ENCODE data around the gene ME3.

Gene ME3

DNA sequence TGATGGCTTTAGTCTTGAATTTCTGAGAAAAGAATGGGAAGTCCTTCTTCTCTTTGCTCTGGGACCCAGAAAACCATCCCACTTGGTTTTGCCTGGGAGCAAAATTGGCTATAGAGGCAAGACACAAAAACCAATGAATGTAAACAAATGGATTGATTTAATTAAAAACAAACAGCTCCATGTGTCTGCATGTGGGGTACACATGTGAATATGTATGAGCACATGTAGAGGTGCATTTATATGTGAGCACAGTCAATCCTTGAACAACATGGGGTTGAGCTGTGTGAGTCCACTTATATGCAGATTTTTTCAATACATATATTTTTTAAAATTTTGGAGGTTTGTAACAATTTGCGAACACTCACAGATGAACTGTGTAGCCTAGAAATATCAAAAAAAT is 210.5 kb downstream of the ME3 start:
- DNase-seq (ENCODE audit: low read depth in 2 of 2), result no peak

DNA sequence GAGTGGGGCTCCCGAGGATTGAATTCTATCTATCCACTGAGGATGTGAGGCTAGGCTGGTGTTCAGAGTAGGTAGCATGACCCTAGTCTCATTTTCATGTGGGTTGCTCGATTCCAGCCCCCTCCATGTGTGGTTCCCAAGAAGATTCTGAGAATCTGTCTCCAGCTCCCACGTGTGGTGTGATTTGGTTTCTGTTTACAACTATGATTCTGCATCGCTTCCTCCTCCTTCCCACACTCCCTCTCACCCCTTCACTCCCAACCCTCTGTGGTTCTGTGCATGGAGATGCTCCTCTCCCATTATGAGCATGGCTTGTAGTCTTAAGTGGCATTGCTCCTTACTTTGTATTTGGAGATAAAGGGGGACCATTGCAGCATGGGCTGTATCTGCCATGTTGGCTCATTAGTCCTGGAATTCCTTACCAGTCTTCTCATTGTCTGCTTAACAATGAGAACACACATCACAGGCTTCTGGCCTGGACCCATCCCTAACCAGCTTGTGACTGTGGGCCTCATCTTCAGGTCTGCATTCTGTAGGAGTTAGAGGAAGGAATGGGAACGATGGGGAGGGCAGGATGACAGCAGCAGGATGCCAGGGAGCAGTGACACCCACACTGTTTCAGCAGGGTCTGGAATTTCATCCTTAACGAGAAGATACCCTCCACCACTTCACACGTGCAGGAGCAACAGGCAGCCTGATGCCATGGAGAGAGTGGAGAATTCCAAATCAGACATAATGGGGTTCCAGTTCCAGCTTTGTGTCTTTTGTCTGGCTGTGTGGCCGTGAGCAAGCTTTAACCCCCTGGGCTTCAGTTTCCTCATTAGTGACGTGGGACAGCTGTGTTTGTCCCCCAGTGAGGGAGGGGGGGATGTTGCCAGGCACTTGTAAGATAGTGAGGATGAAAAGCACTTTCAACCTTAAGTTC is 211.7 kb downstream of the ME3 start:
- no peak for DNase-seq (ENCODE audit: low read depth in 2 of 2)

DNA sequence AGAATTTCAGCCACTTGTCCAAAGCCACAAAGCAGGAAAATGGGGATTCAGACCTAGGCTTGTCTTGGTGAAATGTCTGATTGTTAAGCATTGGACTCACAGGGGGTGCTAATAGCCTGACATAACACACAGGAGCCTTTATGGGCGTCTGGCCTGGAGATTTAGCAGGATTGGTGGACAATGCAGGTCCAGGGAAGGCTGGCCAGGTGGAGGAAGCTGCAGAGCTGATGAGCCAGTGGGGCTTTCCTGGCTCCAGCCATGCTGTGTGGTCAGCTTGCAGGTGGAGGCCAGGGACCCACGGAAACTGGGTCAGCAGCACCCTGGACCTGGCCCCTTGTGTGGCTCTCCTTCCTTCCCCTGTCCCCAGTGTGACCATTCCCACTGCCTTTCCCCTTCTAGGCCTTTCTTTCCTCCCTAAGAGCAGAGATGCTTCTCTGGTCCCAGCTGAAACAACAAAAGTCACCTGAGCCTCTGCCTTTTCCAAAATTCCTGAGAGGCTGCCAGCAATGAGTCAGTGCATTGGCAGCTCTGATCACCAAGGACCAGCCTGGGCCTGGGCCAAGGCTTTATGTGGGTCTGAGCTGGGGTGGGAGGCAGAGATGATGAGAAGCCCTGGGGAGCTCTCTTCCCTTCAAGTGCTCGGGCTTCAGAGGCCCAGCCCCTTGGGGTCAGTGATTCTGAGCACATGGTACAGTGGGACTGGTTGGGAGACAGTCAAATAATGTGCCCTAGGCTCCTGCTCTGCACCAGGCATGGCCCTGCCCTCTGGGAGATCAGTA is 212.5 kb downstream of the ME3 start:
- DNase-seq (ENCODE audit: low read depth in 2 of 2), result no peak

DNA sequence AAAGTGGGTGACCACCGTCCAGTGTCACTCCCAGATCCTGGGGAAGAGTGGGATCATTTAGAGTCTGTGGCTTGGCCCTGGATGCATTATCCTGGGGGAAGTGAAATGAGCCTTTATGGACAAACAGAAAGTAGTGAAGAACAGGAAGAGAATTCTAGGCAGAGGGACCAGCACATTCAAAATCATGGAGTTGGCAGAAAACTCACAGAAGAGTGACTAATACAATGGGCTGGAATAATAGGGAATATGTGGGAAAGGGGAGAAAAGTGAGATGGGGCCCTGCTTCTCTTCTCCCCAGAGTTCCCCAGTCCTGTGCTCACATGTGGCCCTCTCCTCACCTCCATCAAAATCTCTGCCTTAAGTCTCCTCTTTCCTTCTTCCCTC is 213.4 kb downstream of the ME3 start:
- DNase-seq (ENCODE audit: low read depth in 2 of 2), result no peak

DNA sequence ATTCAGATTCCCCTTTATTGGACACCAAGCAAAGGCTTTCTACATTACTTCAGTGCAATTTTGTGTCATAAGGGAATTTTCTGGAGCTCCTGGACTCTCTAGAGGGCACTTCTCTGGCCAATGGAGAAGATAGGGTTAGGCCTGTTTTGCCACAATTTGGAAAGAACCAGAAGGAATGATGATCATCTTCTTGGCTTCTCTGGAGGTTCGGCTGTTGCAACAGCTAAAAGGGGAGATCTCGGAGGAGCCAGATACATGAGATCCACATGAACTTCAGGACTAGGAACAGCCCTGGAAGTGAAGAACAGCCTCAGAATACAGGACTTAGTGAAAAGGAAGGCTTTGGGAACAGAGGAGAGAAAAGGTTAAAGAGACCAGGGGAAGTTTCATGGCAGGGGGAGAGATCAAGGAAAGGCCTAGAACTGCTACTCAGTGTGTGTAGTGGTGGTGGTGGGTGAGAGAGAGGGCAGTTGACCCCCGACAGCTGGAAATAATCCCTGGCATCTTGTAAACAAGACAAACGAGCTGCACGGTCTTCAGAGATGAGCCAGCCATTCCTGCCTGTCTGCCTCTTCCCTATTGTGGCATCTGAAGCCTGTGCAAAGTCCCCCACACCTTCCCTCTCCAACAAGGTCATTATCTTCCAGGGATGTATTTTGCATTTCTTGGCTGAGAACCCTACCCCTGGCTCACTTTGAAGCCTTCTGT is 214.0 kb downstream of the ME3 start:
- DNase-seq (ENCODE audit: low read depth in 2 of 2), result no peak

DNA sequence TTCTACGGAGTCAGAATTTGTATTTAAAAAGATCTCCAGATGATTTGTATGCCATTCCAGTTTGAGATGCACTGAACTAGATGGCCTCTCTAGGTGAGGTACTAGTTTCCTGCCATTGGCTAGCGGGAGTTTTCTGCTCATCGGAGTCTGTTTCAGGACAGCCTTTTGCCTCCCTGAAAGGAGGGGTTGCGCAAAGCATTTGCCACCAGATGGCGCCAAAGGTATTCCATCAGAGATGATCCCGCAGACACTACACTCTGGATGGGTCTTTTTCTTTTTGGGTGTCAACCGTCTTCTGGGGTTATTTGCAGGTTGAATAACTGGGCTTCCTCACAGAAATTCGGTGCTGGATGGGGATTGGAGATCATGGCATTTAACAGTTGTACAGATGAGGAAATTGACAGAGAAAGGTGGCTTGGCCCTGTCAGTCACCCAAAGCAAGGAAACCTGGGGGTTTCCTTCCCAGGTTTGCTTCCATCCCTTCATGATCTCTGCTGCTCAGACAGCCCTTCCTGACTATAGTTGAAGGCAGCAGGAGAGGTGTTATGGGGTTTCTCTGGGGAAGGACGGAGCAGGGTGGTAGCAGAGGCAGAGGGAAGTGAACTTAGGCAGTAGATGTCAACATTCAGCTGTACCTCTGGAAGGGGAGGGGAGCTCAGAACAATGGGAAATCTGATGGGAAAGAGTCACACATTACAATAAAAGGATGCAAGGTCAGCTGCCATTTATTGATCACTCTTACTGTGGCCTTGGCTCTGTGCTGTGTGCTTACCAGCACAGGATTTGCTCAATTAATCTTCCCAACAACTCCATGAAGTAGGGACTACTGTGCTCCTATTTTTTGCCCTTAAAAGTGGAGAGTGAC is 216.1 kb downstream of the ME3 start:
- DNase-seq (ENCODE audit: low read depth in 2 of 2), result peak; percentile 10 to 68

DNA sequence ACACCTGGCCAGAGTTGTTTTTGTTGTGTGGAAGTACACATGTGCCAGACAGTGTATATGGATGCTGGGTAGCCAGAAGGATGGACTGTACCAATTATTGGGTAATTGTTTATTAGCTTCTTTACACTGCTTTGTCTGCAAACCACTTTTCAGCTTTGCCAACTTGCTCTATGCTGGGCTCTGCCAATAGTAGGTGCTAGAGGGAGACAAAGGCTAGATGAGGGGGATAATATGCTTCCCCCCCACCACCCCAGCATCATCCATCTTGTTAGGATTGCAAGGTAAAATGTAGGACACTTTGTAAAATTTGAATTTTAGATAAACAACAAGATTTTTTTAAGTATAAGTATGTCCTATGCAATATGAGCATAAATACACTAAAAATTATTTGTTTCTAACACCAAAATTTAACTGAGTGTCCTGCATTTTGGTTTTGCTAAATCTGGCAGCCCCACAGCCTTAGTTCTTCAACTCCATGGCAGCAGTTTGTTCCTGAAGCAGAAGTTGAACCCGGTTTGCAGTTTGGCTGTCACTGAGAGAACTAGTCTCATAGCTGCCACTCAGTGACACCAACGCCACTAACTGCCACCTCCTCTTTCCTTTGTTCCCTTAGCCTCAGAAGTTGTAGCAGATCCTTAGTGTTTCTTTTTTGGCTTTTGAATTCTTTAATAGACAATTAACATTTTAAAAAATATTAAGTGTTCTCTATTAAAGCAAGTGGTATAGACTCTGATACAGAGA is 219.0 kb downstream of the ME3 start:
- no peak for DNase-seq (ENCODE audit: low read depth in 2 of 2)

DNA sequence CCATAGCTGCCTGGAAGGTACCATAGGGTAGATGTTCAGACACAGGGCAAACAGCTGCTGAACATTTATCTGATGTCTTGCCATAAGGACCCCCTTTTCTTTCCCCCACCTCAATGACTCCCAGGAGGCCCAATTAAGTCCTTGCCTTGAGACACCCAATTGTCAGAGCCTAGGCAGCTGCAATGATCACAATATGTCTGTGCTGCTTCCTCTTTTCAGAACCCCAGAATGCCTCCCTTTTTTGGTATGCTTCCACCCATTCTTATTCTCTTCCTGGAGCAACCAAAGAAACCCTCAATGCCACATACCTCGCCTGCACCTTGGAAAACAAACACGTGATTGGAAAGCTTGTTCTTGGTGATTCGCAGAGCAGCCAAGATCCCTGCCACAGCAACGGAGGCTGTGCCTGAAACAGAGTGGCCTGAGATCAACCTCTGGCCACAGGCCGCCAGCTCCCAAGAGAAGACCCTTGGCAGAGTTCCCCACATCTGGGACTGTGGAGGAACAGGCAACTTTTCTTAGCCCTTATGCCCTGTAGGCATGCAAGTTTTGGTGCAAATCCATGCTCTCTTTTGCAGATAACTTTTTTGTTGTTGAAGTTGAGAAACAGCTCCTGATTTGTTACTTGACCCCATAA is 222.3 kb downstream of the ME3 start:
- no peak for DNase-seq (ENCODE audit: low read depth in 2 of 2)

DNA sequence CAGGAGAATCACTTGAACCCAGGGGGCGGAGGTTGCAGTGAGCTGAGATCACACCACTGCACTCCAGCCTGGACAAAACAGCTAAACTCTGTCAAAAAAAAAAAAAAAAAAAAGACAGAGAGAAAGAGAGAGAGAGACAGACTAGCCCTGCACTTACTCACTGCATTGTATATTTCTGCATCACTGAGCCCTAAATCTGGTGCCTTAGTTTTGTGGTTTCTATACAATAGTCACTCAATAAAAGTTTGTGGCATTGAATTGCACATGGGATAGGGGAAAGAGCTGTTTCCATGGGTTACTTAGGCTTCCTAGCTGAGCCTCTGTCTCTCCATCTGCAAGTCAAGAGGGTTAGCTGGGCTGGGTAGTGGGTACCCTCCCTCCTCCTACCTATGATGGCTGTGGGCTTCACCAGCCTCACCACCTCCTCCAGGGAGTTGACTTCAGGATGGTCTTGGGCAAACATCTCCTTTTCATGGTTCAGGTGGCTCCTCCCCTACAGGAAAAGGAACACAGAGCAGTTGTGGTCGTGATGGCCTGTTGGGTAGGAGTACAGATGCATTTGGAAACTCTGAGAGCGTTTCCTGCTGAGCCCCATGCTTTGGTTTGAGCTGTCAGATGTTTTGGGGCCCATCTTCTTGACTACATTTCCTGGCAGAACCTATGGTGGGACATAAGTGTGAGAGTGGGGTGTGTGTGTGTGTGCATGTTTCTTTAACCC is 224.5 kb downstream of the ME3 start:
- DNase-seq (ENCODE audit: low read depth in 2 of 2), result no peak

DNA sequence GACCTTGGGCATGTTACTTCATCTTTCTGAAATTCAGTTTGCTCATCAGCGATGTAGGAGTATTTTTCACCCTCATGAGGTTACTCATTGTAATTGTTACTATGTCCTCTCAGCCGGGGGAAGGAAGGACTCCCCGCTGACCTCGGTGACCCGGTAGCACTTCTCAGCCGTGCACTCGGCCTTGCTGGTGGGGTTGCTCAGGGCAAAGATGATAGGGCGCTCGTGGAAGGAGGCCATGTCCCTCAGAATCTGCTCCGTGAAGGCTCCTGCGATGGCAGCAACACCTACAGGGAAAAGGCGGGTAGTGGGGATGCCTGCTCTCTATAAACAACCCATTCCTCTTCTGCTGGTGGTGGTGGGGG is 225.5 kb downstream of the ME3 start:
- no peak for DNase-seq (ENCODE audit: low read depth in 2 of 2)

DNA sequence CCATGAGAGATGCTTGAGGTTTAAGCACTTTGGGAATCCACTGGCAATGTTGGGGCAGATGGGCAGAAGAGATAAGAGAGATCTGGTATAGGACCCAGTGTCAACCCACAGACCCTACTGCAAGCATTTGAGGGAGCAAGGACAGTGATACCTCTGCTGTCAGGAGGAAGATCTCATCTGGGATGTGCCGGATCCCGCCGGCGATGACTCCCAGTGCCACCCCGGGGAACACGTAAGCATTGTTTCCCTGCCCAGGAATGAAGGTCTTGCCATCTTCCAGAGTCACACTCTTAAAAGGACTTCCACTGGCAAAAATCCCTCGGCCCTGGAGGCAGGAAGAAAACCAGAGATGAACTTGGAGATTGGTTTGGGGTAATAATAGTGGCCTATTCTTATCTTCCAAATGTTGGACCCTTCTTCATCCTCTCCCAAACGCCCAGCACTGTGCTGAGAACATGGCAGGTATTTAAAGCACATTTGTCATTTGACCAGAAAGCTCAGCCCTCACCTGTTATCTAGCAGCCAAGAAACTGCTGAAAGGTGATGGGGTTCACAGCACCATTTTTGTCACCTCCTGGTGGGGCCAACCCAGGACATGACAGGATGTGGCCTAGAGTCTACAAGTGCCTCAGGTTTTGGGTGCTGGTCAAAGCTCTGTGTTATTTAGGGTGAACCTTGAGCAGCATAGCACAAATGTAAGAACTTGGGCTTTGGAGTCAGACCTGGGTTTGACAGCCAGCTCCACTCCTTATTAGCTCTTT is 226.1 kb downstream of the ME3 start:
- DNase-seq (ENCODE audit: low read depth in 2 of 2), result no peak

DNA sequence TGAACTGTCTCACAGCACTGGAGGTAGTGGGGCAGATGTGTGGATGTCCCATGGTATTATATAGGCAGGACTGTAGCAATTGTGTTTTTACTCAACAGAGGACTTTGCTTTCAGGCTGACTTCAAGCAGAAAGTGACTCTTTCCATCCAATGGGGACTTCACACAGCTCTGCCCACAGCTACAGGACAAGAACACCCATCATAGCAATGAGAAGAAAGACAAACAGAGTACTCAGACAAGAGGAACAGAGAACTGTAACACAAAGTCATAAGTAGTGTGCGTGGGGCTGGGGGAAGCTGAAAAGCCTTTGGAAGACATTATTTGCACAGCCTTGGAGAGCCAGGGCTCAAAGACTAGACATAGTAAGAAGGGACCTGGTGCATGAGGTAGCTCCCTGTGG is 227.4 kb downstream of the ME3 start:
- no peak for DNase-seq (ENCODE audit: low read depth in 2 of 2)

DNA sequence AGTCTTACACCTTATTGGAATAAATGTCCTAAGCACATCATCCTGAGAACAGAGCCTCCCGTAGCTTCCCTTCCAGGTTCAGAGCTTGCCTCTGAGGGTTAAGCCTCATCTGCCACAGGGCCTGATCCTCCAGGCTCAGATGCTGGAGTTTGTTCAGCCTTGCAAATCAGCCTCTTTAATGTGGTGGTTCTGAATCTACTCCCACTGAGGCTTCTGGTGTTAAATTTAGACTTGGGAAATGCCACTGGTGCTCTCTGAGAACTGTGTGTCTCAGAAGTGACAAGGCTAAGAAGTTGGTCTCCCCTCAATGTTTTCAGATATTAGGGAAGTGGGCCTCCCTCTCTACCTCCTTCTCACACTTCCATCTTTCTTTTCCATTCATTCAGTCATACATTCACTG is 229.0 kb downstream of the ME3 start:
- DNase-seq (ENCODE audit: low read depth in 2 of 2), result no peak

DNA sequence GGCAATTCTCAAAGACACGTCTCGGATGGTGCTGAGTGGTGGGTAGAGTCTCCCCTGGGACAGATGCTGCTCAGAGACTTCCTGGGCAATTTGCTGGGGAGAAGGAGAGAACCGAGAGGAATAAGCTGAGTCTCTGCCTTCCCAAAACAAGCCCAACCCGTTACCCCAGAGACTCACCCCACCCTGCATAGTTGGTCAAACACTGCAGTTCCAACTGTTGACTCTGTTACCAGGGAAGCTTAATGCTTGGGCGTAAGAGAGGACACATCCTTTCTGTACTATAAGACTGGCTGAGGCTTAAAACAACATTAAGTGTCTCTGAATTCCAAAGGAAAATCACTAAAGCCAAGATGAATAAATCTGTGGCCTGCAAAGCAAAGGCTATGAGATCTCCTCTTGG is 229.6 kb downstream of the ME3 start:
- no peak for DNase-seq (ENCODE audit: low read depth in 2 of 2)

DNA sequence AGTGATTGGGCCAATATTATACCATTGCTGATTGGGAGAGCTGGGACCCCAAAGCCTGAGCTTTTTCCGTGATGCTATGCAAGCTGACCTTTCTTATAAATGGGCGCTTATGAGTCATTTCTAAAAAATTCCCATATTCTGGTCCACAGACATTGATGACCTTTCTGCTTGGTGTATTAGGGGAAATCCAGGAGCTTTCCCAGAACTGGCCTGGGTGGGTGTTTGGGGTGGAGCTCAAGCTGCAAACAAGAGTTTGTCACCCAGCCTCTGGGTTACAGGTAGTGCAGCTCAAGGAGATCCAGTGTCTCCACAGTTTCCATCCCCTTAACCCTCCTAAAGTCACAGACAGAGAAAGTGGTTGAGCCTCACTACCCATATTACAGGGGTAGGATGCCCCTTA is 230.0 kb downstream of the ME3 start:
- DNase-seq (ENCODE audit: low read depth in 2 of 2), result no peak

DNA sequence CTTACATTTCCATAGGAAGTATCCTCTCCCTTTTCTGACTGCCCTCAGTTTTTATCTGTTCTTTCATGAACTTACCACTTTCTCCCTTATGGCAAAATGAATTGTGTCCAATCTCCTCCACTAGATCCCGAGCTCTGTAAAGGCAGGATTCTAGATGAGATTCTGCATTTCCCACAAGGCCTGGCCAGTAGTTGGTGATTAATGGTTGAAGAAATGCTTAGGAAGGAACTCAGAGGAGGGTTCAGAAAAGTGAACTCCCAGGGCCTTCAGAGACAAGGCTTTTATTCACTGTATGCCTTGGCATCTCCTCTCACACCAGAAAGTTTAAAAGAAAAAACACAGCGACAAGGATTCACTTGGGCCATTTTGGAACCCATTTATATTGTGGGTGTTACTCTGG is 231.6 kb downstream of the ME3 start:
- no peak for DNase-seq (ENCODE audit: low read depth in 2 of 2)

DNA sequence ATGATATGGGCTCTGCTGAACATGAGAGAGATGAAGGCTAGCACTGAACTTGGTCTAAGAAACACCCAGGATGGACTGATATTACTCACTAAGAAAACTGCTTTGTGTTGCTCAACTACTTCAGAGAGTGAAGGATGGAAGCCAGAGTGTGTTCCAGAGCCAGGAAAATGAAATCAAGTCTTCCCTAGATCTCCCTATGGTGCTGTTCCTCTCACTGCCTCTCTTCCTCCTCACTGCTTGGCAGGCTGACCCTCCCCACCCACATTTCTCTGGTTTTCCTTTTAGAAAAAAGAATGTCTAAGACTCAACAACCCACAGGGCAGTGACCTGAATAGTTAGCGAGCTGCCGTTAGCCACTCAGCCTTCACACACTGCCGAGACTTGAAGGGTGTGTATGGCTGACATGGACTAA is 232.1 kb downstream of the ME3 start:
- no peak for DNase-seq (ENCODE audit: low read depth in 2 of 2)

DNA sequence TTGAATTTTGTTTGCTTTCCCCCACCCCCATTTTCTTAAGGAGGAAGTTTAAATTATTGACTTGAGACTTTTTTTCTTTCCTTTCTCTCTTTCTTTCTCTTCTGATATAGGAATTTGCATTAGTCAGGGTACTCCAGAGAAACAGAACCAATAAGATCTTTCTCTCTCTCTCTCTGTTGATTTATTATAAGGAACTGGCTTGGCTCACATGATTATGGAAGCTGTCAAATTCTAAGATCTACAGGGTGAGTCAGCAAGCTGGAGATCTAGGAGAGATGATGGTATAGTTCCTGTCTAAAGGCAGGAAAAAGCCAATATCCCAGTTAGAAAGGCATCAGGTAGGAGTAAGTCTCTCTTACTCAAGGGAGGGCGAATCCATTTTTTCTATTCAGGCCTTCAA is 233.7 kb downstream of the ME3 start:
- no peak for DNase-seq (ENCODE audit: low read depth in 2 of 2)

DNA sequence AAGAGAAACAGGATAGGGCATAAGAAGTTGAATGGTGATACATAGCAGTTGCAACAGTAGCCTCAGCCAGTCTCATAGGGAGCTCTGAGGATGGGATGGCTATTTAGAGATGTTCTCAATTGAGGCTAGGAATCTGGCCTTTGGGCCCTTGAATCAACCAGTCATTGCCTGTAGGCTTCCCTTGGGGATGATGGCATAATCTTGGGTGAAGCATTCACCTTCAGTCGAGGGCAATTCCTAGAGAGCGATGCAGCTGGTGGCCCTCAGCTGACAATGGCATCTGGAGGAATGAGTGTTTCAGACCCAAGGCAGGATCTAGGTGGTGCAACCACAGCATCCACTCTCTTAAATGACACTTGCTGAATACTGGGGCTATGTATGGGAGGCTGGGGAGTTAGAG is 236.7 kb downstream of the ME3 start:
- DNase-seq (ENCODE audit: low read depth in 2 of 2), result no peak
